GM18508 (cell line): ENCODE results near the gene SDHAF4.
"Not testable (repeated sequence)": the region's sequence is repeated elsewhere in the genome, so short reads cannot be mapped to it uniquely, and the experiment has no call there.

Experiments
- ATAC-seq: cut with Tn5 transposase; IDR thresholded peaks from one replicate; pipeline ENCODE4 v1.9.1; 2021; ENCODE audit warnings: moderate number of reproducible peaks; ENCODE audit not compliant: insufficient read depth, unreplicated experiment

Gene SDHAF4

DNA sequence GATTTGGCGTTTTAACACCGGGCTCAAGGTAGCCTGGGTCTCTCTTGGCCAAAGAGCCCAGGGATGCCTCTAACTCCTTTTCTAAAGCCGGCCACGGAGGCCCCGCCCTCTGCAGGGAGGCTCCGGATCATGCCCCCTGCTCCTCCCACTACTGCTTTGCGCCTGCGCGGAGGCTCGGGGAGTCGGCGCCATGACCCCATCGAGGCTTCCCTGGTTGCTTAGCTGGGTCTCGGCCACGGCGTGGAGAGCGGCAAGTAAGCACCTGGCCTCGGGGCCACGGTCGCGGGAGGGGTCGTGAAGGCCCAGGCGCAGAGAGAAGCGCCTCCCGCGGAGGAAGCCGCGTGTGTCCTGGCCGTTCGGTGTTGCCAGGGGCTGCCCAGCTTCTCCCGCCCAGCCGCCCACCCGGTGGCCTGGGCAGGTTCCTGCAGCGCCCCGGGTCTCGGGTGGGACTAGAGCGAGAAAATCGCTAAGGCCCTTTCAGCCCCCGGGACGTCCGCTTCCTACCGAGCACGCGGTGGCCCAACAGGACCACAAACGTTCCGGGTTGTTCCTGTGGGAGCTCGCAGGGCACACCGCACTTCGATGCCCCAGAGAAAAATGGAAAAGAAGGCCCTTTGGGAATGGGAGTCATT lies at the start of gene SDHAF4:
SDHAF4 (plus strand) TSS at position 180 of the 632 bp plus-strand sequence; CDS start at position 191, 11 bp downstream.
- peak; percentile 95 for ATAC-seq

DNA sequence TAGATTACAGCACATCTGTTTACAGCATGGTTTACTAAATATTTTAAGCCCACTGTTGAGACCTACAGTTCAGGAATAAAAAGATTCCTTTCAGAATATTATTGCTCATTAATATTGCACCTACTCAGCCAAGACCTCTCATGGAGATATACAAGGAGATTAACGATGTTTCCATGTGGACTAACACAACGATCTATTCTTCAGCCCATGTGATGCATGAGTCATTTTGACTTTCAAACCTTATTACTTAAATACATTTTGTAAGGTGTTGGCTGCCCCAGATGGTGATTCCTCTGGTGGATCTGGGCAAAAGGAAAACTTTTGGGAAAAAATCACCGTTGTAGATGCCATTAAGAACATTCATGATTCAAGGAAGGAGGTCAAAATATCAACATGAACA lies 48.0 kb upstream of the SDHAF4 start:
- no peak for ATAC-seq

- ATAC-seq = no peak
These were observed 46.2 kb upstream of the SDHAF4 start for GRCh38 chr6:70520575-70520974.

- ATAC-seq = no peak
These were observed 41.9 kb upstream of the SDHAF4 start for GRCh38 chr6:70524721-70525286.

GRCh38 chr6:70527071-70527737 lies 39.5 kb upstream of the SDHAF4 start:
- no peak for ATAC-seq

DNA sequence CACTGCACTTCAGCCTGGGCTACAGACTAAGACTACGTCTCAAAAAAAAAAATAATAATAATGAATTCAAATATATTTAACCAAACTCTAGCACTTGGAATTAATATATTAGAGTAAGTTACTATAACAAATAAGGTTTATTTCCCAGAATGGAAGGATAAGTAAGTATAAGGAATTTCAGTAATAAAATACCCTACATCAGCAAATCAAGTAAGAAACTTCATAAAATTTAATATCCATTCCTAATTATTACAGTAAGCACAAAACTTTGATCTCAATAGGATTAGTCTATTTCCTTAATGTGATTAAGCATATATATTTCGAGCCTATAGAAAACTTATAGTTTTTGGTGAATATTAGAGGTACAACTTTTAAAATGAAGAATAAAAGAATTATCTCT lies 36.7 kb upstream of the SDHAF4 start:
- no peak for ATAC-seq

DNA sequence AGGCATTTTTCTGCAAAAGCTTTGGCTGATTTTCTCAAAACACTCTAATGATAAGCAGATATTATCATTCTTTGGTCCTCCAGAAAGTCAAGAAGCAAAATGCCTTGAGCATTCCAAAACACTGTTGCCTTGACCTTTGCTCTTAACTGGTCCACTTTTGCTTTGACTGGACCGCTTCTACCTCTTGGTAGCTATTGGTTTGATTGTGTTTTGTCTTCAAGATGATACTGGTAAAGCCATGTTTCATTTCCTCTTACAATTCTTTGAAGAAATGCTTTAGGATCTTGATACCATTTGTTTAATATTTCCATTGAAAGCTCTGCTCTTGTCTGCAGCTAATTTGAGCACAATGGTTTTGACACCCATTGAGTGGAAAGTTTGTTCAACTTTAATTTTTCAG lies 35.6 kb upstream of the SDHAF4 start:
- ATAC-seq = no peak

DNA sequence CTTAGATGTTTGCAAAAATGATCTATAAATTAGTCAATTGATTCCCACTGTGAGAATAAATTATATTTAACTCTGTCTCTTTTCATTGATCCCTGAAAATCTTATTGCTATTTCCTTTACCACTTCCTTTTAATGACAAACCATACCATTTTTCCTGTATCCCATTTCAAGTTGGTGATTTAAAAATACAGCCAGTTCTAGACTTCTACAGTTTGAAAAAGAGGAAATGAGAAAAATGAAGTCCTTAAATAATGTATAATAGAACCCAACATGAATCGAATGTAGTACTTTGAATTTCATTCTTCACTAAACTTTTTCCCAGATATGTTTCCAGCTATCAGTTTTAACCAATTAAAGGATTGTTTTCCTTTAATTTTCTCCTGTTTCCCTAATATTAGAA lies 29.5 kb upstream of the SDHAF4 start:
- ATAC-seq = no peak

GRCh38 chr6:70538376-70538775 lies 28.4 kb upstream of the SDHAF4 start:
- ATAC-seq = peak; percentile 73

DNA sequence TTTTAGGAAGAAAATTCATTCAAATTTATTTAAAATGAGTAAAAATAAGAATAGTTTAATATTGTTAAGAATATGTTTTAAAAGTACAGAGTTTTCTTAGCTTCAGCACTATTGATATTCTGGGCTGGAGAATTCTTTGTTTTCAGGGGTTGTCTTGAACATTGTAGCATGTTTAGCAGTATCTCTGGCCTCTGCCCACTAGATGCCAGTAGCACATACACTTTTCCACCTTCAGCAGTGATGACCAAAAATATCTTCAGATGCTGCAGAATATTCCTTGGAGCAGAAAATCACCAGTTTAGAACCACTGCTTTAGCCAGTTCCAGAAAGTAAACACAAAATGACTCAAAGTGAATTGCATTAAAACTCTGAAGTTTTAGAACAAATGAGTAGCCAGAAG lies 19.4 kb upstream of the SDHAF4 start:
- ATAC-seq = no peak

DNA sequence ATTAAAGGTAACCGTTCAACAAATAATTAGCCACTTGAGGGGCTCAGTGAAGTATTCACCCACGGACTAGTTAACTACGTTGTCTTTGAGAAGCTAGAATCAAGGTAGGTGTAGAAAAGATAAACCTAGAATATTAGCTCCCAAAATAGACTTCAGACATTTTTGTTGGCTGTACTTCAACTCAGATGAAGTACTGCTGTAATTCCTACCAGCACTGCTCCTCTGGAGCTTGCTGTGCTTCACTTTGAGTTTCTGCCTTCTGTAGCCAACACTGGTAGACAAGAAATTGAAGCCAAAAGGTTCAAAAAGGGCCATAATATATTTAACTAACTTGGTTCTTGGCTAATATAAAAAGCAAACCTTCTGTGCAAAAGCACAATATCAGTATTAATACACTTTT lies 18.8 kb upstream of the SDHAF4 start:
- ATAC-seq = no peak

DNA sequence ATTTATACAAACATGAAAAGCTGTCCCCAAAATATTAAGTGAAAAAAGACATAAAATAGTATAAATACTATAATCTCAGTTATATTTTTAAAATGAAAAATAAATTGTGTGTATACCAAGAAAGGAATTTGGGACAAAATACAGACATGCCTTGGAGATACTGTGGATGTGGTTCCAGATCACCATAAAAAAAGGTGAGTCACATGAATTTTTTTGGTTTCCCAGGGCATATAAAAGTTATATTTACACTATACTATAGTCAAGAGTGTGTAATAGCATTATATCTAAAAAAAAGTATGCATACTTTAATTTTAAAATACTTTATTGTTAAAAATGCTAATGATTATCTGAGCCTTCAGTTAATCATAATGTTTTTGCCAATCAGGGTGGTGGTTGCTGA lies 17.4 kb upstream of the SDHAF4 start:
- no peak for ATAC-seq

DNA sequence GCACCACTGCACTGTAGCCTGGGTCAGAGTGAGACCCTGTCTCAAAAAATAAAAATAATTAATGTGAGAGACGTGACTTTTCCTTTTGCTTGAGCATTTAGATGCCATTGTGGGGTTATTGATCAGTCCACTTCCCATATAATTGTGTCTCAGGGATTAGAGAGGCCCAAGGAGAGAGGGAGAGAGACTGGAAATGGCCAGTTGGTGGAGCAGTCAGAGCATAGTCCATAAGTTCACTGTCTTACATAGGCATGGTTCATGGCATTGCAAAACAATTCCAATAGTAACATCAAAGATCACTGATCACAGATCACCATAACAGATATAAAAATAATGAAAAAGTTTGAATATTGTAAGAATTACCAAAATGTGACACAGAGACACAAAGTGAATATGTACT lies 15.2 kb upstream of the SDHAF4 start:
- no peak for ATAC-seq

- not testable (repeated sequence) for ATAC-seq
These were observed 14.3 kb upstream of the SDHAF4 start for GRCh38 chr6:70552286-70552940.

GRCh38 chr6:70552974-70553373 lies 13.8 kb upstream of the SDHAF4 start:
- no peak for ATAC-seq

DNA sequence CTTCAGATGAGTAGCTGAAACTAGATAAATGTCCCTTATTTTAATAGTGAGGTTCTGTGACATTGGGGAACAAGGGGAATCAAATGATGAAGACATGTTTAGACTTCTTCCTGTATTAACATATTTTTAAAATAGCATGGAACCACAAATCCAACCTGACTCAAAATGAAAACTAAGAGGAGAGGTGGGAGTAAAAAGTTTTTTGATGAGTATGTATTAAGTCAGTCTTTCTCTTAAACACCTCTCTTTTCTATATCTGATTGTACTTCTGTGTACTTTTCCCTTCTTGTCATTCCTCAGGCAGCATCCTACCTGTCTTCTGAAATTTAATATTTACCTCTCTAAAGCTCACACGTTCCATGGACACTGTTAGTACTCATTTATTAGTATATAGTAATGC lies 8.7 kb upstream of the SDHAF4 start:
- no peak for ATAC-seq

DNA sequence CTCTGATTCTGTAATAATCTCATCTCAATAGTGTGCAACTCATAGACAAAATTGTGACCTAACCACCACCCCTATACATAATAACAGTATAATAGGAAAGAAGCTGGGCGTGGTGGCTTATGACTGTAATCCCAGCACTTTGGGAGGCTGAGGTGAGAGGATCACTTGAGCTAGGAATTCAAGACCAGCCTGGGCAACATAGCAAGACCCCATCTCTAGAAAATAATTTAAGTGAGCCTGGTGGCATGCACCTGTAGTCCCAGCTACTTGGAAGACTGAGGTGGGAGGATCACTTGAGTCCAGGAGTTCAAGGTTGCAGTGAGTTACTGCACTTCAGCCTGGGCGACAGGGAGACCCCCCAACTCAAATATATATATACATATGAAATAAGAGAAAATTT lies 4.3 kb upstream of the SDHAF4 start:
- not testable (repeated sequence) for ATAC-seq

DNA sequence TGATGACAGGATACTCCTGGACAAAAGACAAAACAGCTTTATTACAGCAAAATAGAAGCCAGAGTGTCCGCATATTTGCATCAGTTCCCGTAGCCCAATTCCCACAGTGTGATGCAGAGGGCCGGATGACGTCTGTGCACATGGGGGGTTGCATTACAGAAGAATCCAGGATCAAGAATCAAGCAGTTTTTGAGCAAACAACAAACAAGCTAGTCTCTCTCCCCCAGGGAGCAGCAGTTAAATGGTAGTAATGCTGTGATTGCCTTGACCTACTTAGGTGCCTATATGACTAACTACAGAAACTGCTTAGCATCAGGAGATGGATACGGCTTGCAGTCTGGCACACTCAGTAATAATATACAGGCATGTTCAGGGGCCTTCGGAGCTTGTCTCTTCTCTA lies 3.2 kb upstream of the SDHAF4 start:
- ATAC-seq = no peak

DNA sequence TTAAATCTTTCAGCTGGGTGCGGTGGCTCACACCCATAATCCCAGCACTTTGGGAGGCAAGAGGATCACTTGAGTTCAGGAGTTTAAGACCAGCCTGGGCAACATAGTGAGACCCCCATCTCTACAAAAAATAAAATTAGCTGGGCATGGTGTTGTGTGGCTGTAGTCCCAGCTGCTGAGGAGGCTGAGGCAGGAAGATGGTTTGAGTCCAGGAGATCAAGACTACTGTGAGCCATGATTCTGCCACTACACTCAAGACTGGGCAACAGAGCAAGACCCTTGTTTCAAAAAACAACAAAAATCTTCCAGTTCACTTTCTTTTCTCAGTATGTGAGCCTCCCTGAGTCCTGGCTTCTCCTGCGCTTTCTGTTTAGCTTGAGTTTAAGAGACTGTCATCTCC lies 7.9 kb downstream of the SDHAF4 start:
- ATAC-seq = no peak

DNA sequence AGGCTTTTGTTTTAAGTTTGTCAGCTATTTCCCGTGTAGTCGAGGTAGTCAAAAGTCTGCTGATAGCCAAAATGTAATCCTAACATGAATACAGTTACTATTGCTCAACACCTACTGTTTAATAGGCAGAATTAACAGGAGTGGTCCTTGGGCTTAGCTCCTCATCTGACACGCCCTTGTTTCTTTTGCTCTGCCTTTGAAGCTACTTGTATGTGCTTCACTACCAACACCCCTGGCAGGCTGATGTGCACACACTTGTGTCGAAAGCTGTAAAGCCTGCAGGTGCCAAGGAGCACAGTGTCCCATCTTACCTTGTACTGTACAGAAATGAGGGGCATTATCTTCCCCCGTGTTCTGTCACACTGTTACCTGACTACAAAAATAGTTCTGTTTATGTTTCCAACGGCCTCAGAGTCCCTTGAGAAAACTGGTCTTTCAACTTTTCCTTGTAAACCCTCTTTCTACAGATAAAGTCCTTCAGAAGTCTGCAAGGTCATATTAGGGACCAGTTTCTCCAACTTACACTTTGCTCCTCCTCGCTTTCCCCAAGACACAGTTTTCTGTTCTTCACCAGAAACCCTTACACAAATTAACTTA lies 9.3 kb downstream of the SDHAF4 start:
- ATAC-seq = no peak

DNA sequence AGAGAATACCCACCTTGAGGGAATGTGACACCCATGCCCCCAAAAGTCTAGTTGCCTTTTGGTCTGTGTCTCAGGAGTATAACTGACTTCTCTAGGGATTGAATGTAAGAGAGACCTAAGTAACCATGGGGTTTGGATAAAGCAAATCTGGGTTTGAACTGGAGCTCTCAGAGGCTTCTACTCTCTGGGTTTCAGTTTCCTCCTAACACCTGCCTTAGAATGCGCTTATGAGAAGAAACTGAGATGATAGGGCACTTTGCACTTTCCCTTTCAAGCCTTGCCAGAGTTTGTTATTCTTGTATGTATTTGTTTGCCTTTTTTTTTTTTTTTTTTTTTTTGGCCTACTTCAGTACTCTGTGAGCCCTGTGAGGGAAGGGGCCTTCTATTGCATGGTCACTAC lies 19.4 kb downstream of the SDHAF4 start:
- peak; percentile 61 for ATAC-seq
